GM19240 (cell line): ENCODE results near the gene HDGF.

Experiments used
- DNase-seq: peaks from one replicate; pipeline ENCODE4 v3.0.0; 2011; ENCODE audit warnings: low spot score; ENCODE audit not compliant: insufficient read length

Gene HDGF

GRCh38 chr1:156700736-156701531 is 50.5 kb downstream of the HDGF start:
- DNase-seq: no peak

DNA sequence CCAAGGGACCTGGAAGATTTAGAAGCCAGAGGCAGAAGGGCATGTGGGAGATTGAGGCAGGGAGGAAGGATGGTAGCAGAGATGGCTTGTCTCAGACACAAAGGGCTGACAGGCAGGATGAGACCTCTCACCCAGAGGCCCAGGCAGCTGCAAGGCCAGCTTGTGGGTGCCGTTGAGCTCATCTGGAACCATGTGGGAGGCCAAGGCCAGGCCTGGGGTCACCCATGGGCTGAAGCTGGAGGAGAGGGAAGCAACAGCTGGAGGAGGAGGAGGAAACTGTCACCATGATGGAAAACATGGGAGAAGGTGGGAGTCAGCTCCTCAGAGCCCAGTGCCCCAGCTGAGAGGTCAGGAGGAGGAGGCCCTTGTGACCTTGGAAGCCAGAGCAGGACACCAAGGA is 52.5 kb downstream of the HDGF start:
- DNase-seq: no peak

- DNase-seq: no peak
These were observed 54.0 kb downstream of the HDGF start for GRCh38 chr1:156697481-156697880.

DNA sequence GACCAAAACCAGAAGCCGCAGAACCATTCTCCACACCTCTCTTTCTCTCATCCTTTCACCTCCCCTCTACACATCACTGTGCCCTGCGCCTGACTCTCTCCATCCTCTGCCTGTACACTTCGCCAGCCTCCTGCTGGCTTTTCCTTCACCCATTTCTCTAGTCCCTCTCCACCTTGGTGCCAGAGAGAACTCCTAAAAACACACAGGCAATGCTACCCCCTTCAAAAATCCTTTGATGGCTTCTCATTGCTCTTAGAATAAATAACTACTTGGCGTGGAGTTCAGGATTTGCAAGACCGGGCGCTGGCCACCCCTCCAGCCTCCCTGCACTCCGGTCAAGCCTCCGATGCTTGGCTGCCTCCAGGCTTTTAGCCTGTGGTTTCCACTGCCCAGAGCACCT is 54.7 kb downstream of the HDGF start:
- no peak for DNase-seq

- DNase-seq: no peak
These were observed 56.8 kb downstream of the HDGF start for GRCh38 chr1:156694690-156694962.

DNA sequence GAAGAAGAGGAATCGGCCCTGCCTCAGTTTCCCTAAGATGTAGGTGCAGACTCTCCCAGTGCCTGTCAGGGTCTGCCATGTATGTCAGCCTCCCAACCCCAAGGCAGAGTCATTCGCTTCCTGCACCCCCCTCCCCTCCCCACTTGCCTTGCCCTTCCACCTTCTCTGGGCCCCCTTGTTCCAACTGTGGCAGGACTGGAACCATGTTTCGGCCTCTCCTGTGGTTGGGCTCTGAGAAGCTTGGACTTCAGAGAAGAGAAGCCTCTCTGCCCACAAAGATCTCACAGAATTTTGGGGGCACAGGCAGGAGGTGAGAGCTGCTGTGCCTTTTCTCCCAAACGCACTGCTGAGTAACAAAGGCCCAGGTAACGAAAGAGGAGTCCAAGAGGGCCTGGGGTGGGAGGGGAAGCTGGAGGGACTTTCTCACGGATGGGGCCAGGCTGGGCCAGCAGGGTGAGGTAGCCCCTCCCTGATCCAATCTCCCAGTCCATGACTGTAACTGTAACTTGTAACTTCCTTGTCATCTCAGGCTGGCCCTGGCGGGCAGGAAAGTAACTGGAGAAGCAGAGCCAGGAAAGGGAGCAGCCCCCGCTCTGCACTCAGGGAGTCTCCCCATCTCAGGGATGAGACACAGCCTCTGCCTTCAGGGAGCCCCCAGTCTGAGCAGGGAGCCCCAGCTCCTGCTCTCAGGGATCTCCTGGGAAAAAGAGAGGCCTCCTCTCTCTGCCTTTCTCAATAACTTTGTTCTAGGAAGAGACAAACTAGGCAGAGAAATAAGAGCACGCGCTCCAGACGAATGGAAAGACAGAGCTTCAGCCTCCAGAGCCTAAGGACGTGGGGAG is 57.4 kb downstream of the HDGF start:
- no peak for DNase-seq

DNA sequence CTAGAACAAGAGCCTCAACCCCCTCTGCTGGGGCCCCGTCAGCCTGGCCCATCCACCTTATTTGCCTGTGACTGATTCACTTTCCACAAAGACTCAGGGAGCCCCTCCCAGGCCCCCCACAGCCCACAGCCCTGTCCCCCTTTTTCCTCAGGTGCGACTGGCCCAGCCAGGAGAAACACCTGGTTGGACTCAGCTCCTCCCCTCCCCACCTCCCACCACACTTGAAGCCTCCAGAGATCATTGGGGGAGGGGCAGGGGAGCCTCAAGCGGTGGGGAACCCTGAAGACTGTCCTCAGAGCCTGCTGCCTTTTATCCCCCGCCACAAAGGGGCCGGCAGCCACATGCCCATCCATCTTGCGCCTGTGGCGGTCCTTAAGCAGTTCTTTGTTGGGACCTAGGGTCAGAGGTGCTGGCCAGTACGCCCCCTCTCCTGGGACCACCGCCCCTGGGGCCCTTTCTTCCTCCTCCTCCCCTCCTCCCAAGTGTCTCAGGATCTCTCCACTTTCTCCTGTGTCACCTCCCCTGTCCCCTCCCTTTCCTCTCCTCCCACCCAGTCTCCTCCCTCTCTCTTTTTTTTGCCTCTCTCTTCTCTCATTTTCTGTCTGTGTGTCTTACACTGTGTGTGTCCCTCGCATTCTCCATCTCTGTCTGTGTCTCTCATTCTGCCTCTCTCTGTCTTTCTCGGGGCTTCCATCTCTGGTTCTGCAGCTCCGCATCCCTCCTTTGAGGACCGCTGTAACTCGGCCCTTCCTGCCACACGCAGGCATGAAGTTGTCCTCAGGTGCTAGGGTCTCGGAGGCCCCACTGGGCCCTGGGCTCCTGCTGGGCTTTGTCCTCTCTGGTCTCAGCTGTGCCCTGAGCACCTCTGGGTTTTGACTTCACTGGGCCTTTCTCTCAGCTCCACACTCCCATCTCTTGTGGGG is 58.3 kb downstream of the HDGF start:
- no peak for DNase-seq

- DNase-seq: no peak
These were observed 59.0 kb downstream of the HDGF start for GRCh38 chr1:156692441-156692924.
